Measurements from ENCODE around the gene USP24.
"Not testable (repeated sequence)": the region's sequence is repeated elsewhere in the genome, so short reads cannot be mapped to it uniquely, and the experiment has no call there.

USP24 gene

DNA sequence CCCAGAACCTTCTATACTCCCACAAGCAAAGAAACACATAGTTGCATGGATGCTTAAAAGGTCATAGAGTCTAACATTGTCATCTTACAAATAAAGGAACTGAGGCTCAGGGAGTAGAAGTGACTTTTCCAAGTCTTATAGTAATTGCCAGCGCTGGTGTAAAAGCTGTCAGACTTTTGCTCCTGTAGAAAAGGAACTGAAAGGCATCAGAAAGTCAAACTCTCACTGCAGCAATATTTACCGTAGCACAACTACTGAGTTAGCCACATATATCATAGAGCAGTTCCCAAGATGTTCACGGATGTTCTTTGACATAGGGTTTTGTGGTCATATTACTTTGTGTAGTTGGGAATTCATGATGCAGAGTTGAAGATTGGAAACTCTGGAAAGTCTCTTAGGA is 16.6 kb upstream of the USP24 start:
- no peak for DNase-seq

- DNase-seq, result no peak
Measured at GRCh38 chr1:55230659-55231058, 15.5 kb upstream of the USP24 start.

- DNase-seq, result not testable (repeated sequence)
Measured at GRCh38 chr1:55229726-55230125, 14.6 kb upstream of the USP24 start.

GRCh38 chr1:55225228-55225627 is 10.1 kb upstream of the USP24 start:
- no peak for DNase-seq

GRCh38 chr1:55224729-55225128 is 9.6 kb upstream of the USP24 start:
- DNase-seq, result no peak

DNA sequence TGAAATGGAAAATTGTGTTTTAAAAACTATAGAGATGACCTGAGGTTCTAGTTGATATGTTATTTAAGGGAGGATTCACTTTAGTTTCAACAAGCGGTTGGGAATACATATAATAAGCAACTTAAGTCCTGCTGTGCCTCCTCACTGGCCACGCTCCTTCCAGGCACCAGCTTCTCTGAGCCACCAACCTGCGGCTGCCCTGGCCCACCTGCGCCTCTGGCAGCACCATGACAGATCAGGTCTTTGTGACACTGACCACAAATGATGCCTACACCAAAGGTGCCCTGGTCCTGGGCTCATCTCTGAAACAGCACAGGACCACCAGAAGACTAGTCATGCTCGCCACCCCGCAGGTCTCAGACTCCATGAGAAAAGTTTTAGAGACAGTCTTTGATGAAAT is 7.0 kb upstream of the USP24 start:
- DNase-seq, result no peak

DNA sequence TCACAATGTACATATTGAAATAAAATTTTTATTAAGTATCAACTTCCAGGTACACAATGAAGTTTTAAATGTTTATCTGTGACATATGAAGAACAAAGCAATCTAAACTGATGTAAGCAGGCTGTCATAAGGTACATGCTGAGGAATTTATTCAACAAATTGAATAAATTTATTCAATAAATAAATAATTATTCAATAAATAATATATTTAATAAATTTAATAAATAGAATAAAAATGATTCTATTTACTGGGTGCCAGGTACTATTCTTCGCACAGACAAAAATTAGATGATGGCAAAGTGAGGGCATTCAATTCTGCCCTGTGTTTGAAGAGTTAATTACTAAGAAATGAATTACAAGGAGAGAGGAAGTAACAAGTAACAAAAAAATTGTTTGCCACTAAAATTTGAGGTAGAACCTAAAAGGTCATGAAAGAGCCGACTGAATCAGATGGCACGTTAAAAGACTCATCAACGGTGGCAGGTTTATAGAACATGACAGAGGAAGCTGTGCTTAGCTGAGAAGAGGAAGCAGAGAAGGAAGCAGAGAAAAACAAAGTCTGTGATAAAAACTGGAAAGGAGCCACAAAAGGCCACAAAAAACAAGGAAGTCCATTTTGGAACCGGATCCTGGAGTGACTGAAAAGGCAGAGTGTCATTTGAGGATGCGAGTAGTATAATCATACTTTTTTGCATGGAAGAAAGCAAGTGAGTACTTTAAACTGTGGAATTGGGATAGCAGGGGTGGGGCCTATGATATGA is 2.2 kb upstream of the USP24 start:
- peak; percentile 63 for DNase-seq

GRCh38 chr1:55216096-55216495 is 932 bp upstream of the USP24 start:
- peak; percentile 34 for DNase-seq

DNA sequence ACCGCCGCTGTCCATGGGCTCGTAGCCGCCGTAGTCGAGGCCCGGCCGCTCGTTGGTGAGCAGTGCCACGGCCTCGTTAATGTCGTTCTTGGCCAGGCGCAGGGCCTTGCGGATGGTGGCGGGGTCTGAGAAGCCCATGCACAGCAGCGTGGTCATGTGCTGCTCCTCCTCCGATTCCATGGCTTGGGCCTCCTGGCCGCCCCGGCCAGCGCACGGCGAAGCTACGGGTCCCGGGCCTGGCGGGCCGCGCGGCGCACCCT is 300 bp downstream of the USP24 start:
- DNase-seq, result no peak

DNA sequence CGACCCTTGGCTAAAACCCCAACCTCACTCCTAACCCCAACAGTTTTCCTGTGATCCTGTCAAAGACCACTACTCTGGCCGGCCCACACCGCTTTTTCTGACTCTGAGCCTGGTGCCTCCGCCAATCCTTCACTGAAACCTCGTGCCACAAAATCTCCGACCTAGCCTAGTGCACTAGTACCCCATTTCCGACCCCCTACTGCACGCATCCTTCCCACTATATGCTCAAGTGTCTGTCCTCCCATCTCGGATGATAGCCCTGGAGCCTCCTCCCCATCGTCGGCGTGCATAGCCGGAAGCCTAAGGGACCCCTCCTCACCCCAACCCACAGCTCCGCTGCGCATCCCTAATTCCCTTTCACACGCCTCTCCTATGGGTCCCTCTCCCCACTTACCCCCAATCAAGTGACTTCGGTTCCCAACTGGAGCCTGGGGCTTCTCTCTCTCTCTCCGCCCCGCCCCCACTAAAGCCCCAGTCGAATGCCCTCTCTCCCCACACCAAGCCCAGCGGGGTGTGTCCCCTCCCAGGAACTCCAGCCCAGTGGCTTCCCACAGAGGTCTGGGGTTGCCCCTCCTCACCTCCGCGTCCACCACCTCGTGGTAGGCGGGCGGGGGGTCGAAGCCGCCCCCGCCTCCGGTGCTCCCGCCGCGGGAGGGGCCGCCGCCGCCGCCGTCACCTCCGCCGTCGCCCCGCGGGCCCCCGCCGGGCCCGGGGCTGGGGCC is 791 bp downstream of the USP24 start:
- peak; percentile 76 for DNase-seq

GRCh38 chr1:55213885-55214211 is 1.3 kb downstream of the USP24 start:
- DNase-seq, result no peak

DNA sequence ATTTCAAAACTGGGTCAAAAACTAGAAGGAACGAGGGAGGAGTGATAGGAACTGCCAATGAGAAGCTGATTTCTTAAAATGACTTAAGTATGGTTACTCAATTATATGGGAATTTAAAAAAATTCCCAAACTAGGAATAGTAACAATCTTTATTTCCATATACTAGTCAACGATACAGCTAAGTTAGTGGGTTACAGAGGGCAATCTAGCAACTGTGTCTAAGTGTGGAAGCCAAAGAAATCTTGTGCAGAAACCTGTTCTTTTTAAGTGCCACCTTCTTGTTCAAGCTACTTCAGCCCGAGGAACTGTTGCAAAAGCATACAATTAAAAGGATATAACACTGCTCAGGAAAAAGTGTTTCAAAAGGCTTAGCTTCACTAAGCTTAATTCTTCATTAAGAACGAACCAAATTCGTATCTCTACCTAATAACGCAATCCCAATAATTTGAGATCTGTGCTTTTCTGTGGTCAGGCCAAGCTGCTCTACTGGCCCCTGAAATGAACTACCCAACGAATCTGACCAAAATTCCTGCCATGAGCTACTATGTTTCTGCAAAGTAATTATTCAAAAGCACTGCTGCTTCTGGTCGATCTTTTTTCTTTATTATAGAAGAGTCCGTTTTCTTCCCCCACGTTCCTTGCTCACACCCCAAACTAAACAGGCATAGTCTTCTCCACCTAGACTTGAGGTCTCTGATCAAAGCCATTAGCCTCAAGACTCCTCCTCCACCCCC is 1.8 kb downstream of the USP24 start:
- peak; percentile 70 for DNase-seq

DNA sequence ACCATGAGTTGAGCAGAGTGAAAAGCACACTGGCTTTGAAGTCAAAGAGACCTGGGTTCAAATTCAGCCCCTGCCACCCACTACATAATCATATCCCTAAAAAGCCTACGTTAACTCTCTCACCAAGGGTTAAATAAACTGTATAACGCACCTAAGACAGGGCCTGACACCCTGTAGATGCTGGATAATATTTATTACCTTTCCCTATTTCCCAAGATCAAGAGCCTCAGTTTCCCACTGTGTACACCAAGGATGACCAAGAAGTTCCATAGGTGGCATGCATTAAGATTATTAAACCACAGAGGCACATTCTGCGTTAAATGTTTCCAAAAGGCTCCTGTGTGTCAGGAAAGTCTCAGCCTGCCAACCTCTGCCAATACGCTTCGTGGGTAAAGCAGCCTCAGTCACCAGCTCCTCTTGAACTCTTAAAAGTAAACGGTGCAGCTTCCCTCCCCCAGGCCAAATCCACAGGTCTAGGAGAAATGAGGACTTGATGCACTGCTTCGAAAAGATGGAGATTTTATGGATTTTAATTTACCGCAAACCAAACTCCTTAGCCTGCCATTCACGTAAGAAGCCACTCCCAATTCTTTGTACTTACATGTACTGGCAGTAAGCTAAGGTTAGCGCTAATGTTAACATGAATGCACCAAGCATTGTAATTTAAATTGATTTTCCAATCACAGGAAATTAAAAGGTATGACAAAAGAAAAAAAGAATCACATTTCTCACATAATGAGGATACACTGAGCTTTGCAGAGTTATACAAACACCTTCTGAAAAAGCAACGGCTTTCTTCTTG is 2.6 kb downstream of the USP24 start:
- peak; percentile 54 for DNase-seq

- peak; percentile 76 for DNase-seq
Measured at GRCh38 chr1:55211863-55212262, 3.3 kb downstream of the USP24 start.

DNA sequence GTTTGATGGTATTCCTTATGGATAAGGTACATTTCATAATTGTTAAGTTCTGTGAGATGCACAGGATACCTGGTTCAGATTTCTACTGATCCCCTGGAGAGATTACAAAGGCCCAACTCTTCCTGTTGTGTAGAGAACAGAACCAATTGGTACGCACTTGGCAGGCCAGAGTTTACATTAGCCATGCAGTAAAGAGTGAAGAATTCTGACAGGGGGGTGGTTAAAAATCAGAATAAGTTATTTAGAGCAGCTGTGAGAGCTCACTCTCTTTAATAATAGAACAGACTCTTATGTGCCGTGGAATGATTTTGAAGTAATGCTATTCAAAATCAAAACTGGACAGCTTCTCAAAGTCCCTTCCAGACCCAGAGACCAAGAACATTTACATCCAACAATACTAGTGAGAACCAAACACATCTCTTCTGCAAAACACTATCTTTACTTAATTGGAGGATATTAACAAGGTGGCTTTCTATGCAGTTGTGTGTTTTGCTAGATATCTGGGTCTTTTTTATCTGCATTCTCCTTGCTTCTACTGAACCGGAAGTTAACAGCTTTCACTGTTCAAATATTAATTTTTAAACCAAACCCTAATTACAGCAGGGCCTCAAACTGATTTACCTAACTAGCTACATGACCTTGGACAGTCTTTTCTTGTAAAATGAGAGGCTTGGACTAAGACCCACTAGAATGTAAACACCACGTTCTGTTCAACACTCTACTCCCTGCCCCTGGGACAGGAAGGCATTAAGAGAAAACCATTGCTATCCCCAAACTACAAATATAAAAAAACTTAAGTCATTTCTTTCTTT is 4.0 kb downstream of the USP24 start:
- peak; percentile 73 for DNase-seq

DNA sequence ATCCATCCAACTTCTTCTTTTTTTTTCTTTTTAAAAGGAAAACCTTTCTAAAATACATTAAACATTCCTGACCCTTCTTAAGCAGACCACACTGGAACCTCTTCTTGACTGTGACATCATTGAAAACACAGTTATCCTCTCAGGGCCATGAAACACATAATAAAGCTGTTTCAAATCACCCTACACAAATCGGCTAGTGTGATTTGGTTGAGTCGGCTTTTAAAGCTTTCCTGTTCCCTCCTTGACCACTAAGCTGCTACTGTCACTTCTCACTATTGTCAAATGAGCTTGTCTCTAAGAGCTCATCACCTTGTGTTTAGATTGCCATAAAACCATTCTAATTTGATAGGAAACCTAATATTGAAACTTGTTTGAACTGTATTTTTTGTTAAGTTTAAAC is 5.9 kb downstream of the USP24 start:
- peak; percentile 58 for DNase-seq

- no peak for DNase-seq
Measured at GRCh38 chr1:55206210-55206609, 9.0 kb downstream of the USP24 start.

GRCh38 chr1:55204997-55205396 is 10.2 kb downstream of the USP24 start:
- peak; percentile 26 for DNase-seq

DNA sequence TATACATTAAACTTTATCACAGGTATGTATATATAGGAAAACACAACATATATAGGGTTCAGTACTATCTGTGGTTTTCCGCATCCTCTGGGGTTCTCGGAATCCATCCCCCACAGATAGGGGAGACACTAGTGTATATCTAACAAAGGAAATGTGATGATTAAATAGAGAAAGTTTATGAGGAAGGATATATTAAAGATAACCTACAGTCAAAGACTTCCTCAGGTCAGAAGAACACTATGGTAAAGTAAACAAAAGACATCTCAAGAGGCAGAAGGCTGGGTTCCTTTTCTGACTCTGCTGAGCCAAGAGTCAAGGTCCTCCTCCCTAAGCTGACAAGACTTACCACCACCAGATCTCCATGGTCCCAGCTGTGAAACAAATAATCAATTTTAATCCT is 12.1 kb downstream of the USP24 start:
- DNase-seq, result peak; percentile 58

DNA sequence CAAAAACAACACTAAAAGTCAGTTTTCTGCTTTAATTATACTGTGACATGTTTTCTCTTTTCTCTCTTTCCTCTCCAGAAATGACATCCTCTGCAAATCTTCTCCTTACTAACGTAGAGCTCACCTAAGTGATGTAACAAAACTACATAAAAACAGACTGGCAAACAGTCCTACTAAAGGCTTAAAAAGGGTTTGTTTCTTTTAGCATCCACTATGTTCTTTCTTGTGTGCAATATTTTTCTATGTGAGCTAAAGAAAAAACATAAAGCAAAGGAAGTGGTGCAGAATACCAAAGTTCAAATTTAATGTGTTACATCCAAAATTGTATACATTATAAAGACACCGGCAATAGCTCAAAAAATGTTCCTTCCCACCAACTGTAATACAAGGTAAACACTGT is 14.5 kb downstream of the USP24 start:
- DNase-seq, result no peak

DNA sequence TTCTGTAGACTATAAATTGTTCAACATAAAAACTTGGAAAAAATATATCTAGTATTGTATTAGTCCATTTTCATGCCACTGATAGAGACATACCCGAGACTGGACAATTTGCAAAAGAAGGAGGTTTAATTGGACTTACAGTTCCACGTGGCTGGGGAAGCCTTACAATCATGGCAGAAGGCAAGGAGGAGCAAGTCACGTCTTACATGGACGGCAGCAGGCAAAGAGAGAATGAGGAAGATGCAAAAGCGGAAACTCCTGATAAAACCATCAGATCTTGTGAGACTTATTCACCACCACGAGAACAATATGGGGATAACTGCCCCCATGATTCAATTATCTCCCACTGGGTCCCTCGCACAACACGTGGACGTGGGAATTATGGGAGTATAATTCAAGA is 15.4 kb downstream of the USP24 start:
- DNase-seq, result not testable (repeated sequence)

GRCh38 chr1:55198044-55198443 is 17.1 kb downstream of the USP24 start:
- no peak for DNase-seq

- DNase-seq, result peak; percentile 94
Measured at GRCh38 chr1:55197099-55197498, 18.1 kb downstream of the USP24 start.

Data from hematopoietic multipotent progenitor cell treated with erythropoietin and hydrocortisone succinate and interleukin-3 and kit ligand, for 8 days (in vitro differentiated cells).